Endometrium (tissue), 2 donors: ENCODE measurements around the gene PDZD7.
"Not testable (repeated sequence)": the region's sequence is repeated elsewhere in the genome, so short reads cannot be mapped to it uniquely, and the experiment has no call there.

Experiments
- FAIRE-seq: peaks from 2 replicates; lab custom pipeline; 2012; peaks lifted over from hg19 to GRCh38; lab: Jason Lieb, UNC
- donor health status: control.
- donor health status: control.

PDZD7 gene

DNA sequence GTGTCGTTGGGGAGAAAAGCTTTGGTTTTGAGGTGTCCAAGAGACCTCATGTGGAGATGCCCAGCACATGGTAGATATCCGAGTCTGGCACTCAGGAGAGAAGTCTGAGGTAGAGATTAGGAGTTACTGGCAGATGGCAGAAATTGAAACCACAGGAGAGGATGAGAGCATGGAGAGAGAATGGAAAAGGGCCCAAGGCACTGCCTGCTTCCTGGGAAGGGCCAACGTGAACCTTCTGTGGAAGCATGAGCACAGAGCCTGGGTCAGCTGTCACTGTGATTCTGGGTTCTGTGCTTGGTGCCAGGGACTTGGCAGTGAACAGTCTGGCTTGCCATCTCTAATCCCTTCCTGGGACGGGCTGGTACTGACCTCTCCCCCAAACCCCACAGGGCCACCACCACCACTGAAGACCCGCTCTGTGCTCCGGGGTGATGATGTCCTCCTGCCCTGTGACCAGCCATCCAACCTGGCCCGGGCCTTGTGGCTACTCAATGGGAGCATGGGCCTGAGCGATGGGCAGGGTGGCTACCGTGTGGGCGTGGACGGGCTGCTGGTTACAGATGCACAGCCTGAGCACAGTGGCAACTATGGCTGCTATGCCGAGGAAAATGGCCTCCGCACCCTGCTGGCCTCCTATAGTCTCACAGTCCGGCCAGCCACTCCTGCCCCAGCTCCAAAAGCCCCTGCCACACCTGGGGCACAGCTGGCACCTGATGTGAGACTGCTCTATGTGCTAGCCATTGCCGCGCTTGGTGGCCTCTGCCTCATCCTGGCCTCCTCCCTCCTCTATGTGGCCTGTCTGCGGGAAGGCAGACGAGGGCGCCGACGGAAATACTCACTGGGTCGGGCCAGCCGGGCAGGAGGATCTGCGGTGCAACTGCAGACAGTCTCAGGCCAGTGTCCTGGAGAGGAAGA is 47.8 kb downstream of the PDZD7 start:
- no peak for FAIRE-seq

- FAIRE-seq, result no peak
Measured at GRCh38 chr10:100981178-100981772, 49.7 kb downstream of the PDZD7 start.

DNA sequence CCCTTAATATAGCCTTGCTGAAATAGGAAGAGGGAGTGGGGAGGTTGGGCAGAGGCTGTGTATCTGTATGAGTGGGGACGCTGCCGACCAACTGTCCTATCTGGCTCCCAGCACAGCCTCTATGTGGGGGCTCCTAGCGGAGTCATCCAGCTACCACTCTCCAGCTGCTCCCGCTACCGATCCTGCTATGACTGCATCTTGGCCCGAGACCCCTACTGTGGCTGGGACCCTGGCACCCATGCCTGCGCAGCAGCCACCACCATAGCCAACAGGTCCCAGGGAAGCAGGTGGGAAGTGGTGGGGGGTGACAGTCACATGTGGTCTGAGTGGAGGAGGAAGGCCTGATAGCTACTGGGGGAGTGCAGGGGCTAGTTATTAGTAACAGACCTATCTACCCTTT is 50.2 kb downstream of the PDZD7 start:
- no peak for FAIRE-seq

GRCh38 chr10:100980311-100980710 is 50.6 kb downstream of the PDZD7 start:
- no peak for FAIRE-seq

DNA sequence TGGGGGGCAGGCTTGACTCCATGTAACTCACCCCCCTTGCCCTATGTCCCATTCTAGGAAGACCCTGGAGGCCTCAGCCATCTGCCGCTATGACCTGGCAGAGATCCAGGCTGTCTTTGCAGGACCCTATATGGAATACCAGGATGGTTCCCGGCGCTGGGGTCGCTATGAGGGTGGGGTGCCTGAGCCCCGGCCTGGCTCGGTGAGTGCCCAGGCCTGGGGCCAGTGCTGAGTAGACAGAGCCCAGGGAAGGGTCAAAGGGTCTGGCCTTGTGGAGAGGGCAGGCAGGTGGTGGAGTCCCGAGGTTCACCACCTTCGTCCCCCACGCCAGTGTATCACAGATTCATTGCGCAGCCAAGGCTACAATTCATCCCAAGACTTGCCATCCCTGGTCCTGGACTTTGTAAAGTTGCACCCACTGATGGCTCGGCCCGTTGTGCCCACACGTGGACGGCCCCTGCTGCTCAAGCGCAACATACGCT is 51.1 kb downstream of the PDZD7 start:
- FAIRE-seq, result no peak

DNA sequence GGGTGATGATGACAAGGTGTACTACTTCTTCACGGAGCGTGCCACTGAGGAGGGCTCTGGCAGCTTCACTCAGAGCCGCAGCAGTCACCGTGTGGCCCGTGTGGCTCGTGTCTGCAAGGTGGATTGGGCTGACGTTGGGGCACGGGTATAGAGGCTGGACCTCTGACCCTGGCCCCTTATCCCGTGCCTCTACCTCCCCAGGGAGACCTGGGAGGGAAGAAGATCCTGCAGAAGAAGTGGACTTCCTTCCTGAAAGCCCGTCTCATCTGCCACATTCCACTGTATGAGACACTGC is 52.1 kb downstream of the PDZD7 start:
- FAIRE-seq, result no peak

DNA sequence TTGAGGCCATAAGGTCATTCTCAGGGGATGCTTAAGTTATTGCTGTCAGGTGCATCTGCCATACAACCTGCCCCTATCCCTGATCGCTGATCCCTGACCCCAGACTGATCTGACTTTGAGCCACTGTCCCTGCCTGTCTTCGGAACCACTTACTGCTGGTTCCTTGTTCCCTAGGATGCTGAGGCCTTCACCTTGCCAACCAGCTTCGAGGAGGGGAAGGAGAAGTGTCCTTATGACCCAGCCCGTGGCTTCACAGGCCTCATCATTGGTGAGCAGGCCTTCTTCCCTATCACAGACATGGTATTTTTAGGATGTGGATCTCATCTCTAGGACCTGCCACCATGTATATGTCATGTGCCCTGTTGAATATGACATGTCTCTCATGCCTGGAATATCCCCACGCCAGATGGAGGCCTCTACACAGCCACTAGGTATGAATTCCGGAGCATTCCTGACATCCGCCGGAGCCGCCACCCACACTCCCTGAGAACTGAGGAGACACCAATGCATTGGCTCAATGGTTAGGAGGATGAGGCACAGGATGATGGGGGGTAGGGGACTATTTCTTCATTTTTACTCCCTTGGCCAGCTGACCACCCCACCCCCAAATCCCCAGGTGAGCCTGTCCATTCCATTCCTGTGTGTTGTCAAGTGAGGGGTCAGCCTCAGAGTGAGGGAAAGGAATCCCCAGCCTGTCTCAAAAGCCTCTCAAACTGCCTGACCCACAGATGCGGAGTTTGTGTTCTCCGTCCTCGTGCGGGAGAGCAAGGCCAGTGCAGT is 52.6 kb downstream of the PDZD7 start:
- FAIRE-seq, result no peak

- FAIRE-seq, result no peak
Measured at GRCh38 chr10:100977436-100977835, 53.5 kb downstream of the PDZD7 start.

DNA sequence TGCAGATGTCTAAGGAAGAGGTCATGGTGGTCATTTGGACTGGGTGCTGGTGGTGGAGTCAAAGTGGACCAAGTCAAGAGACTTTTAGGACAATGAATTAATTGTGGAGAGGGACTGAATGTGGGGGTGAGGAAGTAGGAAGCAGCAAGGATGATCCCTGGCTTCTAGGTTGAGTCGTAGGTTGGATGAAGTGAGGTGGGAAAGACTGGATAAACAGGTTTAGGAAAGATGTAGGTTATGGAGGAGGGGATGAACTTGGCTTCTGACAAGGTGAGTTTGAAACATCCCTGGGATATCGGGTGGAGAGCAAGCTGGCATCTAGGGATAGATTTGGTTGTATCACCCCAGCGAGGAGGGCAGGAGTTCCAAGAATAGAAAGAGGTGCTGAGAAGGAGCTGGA is 54.0 kb downstream of the PDZD7 start:
- no peak for FAIRE-seq

DNA sequence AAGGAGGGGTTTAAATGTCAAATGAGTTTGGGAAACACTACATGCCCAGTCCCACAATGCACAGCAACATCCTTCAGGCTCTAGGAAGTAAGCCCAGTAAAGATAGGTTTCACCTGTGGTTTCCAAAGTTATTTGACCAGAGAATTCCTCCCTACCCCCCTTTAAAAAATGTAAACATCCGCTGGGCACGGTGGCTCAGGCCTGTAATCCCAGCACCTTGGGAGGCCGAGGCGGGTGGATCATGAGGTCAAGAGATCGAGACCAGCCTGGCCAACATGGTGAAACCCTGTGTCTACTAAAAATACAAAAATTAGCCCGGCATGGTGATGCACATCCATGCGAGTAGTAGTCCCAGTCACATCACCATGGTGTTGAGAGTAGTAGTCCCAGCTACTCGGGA is 55.5 kb downstream of the PDZD7 start:
- not testable (repeated sequence) for FAIRE-seq

- FAIRE-seq, result no peak
Measured at GRCh38 chr10:100972904-100973535, 57.9 kb downstream of the PDZD7 start.

DNA sequence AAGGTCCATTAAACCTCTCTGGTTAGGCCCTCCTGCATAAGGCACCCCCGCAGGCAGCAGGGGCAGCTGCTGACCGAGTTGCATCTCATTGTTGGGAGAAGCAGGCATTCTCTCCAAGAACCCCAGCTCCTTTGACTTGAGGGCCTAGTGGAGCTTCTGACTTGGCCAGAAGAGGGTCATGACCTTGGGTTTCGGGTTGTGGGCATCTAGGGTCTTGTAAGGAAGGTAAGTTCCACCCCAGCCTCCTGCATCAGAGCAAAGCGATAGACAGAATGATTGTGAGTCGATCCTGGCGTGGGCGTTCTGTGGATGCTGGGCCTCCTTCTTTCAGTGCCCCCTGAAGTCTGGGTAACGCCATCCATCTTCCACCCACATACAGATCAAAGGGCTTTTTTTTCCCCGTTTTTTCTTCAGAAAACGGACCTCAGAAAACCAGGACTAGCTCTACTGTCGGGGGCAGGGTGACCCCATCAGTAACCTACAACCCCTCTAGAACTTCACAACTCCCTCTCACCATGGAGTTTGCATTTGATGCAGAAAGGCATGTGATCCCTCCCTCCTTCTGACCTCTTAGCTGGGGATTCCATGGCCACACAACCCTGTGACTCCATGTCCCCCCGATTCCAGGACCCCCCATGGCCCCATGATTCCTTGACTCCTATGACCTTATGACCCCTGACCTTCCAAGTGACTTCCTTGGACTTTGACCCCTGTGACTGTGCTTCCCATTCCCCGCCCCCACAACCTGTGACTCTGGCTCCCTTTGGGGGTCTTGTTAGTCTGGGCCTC is 58.6 kb downstream of the PDZD7 start:
- FAIRE-seq, result no peak

DNA sequence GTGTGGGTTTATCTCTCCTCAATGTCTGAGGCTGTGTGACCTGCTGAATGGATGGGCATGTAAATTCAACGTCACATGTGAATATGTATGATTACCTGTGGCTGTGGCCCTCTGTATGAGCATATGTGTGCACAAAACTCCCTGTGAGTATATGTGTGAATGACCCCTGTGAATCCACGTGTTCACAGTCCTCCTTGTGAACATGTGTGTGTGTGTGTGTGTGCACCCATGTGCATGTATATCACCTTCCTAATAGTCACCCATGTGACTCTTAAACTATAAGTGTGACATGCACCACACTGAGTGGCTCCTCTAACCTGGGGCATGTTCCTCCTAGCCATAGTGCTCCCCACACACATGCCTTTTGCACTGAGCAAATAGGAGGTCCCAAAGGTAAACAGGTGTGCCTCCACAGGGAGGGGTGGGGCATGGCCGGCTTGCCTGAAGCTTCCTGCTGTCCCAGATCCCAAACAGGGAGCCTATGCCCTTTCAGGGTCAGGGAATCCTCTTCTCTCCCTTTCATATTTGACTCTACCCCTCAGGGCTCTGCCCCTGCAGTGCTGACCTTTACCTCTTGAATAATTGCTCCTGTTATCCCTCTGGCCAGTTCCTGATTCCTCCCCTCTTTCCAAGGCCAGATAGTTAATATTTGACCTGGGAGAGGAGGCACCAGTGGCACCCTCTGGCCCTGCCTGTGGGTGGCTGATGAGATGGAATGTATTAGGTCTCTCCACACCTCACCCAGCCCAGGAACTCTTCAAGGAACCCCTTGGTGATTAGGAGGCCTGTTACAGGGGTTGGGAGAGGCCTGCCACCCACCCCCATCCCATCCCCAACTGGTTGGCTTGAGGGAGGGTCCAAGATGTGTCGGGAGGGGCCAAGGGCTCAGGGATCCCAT is 59.8 kb downstream of the PDZD7 start:
- no peak for FAIRE-seq

- no peak for FAIRE-seq
Measured at GRCh38 chr10:100970076-100970913, 60.6 kb downstream of the PDZD7 start.

DNA sequence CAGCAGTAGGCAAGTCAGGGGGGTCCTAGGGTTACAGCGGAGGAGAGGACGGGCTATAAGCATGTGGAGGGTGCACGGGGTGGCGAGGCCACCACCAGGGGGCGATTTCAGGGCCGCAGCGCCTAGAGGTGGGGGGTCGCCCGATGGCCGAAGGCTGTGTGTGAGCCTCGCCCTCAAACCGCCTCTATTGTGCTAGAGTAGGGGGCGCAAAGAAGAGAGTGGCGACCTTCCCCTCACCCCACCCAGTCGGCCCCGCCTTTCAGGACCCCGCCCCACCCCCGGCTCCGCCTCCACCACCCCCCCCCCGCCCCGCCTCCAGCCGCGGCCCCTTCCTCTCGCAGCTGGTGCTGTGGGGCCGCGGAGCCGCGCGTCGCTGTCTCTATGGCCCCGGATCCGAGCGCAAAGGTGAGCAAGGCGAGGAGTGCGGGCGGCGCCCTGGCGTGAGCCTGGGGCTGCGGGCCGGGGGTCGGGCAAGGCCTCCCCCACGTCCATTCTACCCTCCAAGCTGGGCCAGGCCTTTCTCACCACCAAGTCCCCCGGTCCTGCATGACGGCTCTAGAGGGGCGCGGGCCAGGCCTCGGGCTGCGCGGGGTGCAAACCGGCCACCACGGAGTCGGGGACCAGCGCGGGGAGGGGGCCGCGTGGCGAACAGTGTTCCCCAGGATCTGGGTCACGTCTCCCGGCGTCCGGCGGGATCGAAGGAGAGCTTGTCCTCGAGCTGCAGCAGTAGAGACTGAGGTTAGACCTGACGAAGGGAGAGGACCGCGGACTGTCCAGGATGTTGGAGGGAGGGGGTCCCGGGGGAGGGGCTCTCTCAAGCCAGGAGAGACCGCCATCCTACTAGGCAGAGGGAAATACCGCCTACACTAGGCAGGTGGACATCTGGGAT is 61.5 kb downstream of the PDZD7 start, which contains the start of gene SEMA4G:
Gene SEMA4G, plus strand, starts transcription at position 318 of the 889 bp plus-strand sequence. CDS start 3,409 bp downstream, outside the sequence.
- FAIRE-seq, result no peak

- no peak for FAIRE-seq
Measured at GRCh38 chr10:100968863-100969186, 62.1 kb downstream of the PDZD7 start.

DNA sequence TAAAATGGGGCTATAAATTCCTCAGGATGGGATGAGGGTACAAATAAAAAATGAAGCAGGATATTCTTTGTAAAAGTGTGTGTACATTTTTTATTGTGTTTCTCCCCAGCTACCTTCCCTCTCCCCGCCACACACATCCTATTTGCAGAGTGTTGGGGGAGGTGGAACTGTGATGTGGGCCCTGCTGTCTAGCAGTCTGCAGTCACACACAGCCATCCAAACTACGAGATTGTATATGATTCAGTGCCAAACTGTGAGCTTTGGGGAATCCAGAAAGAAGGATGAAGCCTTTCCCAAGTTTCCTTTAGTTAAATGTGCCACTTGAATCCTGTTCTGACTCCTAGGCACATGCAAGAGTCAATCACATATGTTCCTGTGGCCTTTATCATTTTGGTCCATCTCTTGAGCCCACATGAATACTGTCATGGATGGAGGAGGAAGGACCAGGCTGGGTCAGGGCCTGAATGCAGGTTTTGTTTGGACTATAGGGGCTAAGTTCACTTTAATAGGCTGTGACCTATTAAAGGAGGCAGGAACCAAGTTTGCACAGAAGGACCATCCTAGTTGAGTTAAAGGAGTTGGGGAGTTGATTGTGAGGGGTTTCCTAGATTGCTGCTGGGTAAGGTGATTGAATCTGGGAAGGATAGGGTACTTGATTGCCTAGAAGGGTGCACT is 62.7 kb downstream of the PDZD7 start:
- FAIRE-seq, result no peak

GRCh38 chr10:100967332-100967731 is 63.6 kb downstream of the PDZD7 start:
- FAIRE-seq, result no peak
